Left lung (tissue), 10 donors: Measurements from ENCODE around the gene HEATR1. TPM values are rescaled to one million over a fixed set of nuclear protein-coding genes. Genes with fewer than 3 reads are reported as not detected.
"Not testable (repeated sequence)": the region's sequence is repeated elsewhere in the genome, so short reads cannot be mapped to it uniquely, and the experiment has no call there.

Source experiments
- ATAC-seq: fragments of 200-7000 bp; cut with Tn5 transposase; one replicate; pipeline ENCODE4 v1.9.1; 2020; ENCODE audit warnings: moderate library complexity
- DNase-seq, 4 donors: peaks; one replicate each; pipeline ENCODE4 v3.0.0-alpha.2; 2013 to 2020
- H3K27ac ChIP-seq, 2 donors: fragments of 200-600 bp; sonication (generic) in 1 of 2; one replicate each; pipeline versions ENCODE4 v1.5.0 to v1.8.0; 2020 to 2021
- H3K27me3 ChIP-seq, 2 donors: fragments of 200-600 bp; sonication (generic) in 1 of 2; one replicate each; pipeline versions ENCODE4 v1.5.0 to v1.8.0; 2020 to 2021
- H3K36me3 ChIP-seq, 2 donors: fragments of 200-600 bp; sonication (generic) in 1 of 2; one replicate each; pipeline versions ENCODE4 v1.5.0 to v1.8.0; 2020 to 2021
- H3K4me1 ChIP-seq, 2 donors: fragments of 200-600 bp; one replicate each; pipeline ENCODE4 v1.8.0; 2021
- H3K4me3 ChIP-seq, 2 donors: fragments of 200-600 bp; sonication (generic) in 1 of 2; one replicate each; pipeline versions ENCODE4 v1.5.0 to v1.8.0; 2020 to 2021; ENCODE audit warnings: mild to moderate bottlenecking in 1 of 2
- H3K9me3 ChIP-seq, 2 donors: fragments of 200-600 bp; sonication (generic) in 1 of 2; one replicate each; pipeline versions ENCODE4 v1.5.0 to v1.8.0; 2020 to 2021
- CTCF ChIP-seq, 2 donors: fragments of 200-600 bp; sonication (generic) in 1 of 2; IDR thresholded peaks; one replicate each; pipeline versions ENCODE4 v1.5.0 to v1.8.0; 2021; ENCODE audit warnings: antibody characterized with exemption in 2 of 2
- intact Hi-C, 2 donors: fragments of 100-400 bp; cut with DNase I; formaldehyde crosslinking; loops; one replicate each; pipeline versions ENCODE4 v1.11.2 to v1.14.2; 2022
- polyA plus RNA-seq, 6 donors: library from polyadenylated mRNA; unstranded; fragments of 120-200 nt; gene quantifications; one replicate each; pipeline ENCODE4 v1.2.1, GENCODE V29; 2013; ENCODE audit not compliant: insufficient read length in 6 of 6
- total RNA-seq, 2 donors: library from RNA; stranded (reverse); fragmentation: NEBNext Ultra II Directional; extraction: Animal tissue kit (Norgen Biotek cat#: 25700); gene quantifications; one replicate each; pipeline ENCODE4 v1.2.1, GENCODE V29; 2021
- donor health status: DM: no; HTN: yes; CAD: no.
- donor health status: DM: no; HTN: no; CAD: no.

HEATR1 gene
- total and polyA plus RNA-seq, 8 donors = 21.1 to 36.2 (median 32.5) TPM

GRCh38 chr1:236578661-236579060 lies 25.7 kb downstream of the HEATR1 start:
- Histone ChIP-seq H3K27me3 (no peaks in the 10 kb centered on the region), H3K36me3 (peaks cover 2 to 92% of the 10 kb centered on the region in 2 donors), H3K27ac (no peak overlapping the region), H3K4me3 (no peak overlapping the region), H3K9me3 (no peaks in the 10 kb centered on the region), H3K4me1 (no peaks in the 10 kb centered on the region)
- DNase-seq (no peak), ATAC-seq (no peak)
- intact Hi-C loops = no loop called here
- TF ChIP-seq CTCF (IDR thresholded peaks at IDR 0.05) = no peak

GRCh38 chr1:236577041-236577440 lies 27.3 kb downstream of the HEATR1 start:
- peaks cover 2 to 93% of the 10 kb centered on the region in 2 donors for H3K36me3 ChIP-seq
- H3K27me3 ChIP-seq, ATAC-seq, H3K4me3 ChIP-seq, H3K9me3 ChIP-seq, H3K27ac ChIP-seq, intact Hi-C loops, H3K4me1 ChIP-seq, DNase-seq: not testable (repeated sequence)

GRCh38 chr1:236576004-236576403 lies 28.3 kb downstream of the HEATR1 start:
- Histone ChIP-seq H3K4me3 (no peak overlapping the region), H3K27ac (no peak overlapping the region), H3K4me1 (no peaks in the 10 kb centered on the region), H3K9me3 (no peaks in the 10 kb centered on the region), H3K27me3 (no peaks in the 10 kb centered on the region), H3K36me3 (peaks cover 2 to 93% of the 10 kb centered on the region in 2 donors)
- ATAC-seq (no peak), DNase-seq (no peak)
- TF ChIP-seq CTCF (IDR thresholded peaks at IDR 0.05) = no peak
- intact Hi-C loops = no loop called here

- Histone ChIP-seq H3K27ac (no peak overlapping the region), H3K4me1 (no peaks in the 10 kb centered on the region), H3K36me3 (peaks cover 2 to 93% of the 10 kb centered on the region in 2 donors), H3K9me3 (no peaks in the 10 kb centered on the region), H3K27me3 (no peaks in the 10 kb centered on the region), H3K4me3 (no peak overlapping the region)
- ATAC-seq = no peak
- DNase-seq = no peak
- no peak for TF ChIP-seq CTCF (IDR thresholded peaks at IDR 0.05)
- intact Hi-C loops = no loop called here
Measured at GRCh38 chr1:236575523-236575922, 28.8 kb downstream of the HEATR1 start.

DNA sequence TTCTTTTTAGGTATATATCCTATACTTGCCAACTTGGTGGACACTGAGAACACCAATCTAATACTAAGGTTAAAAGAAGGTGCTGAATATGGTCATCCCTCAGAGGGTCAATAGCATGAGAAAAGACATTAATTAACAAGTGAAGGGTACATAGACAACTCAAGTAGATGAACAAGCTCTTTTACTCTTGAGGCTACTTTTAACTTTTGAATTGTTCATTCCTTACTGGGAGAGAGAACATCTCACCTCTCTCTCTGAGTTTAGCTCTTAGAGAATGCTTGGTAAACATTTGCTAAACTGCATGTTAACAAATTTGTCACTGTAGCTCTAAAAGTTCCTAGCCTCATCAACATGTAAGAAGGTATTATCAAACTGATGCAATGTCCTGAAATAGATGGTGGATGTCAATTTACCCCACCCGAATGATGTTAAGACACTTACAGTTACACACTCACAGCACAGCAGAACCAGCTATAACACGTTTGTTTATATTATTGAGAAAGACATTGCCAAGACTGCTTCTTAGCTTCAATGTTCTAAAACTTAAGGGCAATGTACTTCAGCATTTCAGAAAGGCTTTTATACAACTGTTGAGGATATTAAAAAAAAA lies 35.9 kb downstream of the HEATR1 start:
- Histone ChIP-seq H3K4me1 (no peaks in the 10 kb centered on the region), H3K27ac (no peak overlapping the region), H3K27me3 (no peaks in the 10 kb centered on the region), H3K36me3 (peaks cover 0 to 99% of the 10 kb centered on the region in 2 donors), H3K4me3 (no peak overlapping the region), H3K9me3 (no peaks in the 10 kb centered on the region)
- TF ChIP-seq CTCF (IDR thresholded peaks at IDR 0.05) = no peak
- no peak for DNase-seq
- ATAC-seq = no peak
- intact Hi-C loops = no loop called here

DNA sequence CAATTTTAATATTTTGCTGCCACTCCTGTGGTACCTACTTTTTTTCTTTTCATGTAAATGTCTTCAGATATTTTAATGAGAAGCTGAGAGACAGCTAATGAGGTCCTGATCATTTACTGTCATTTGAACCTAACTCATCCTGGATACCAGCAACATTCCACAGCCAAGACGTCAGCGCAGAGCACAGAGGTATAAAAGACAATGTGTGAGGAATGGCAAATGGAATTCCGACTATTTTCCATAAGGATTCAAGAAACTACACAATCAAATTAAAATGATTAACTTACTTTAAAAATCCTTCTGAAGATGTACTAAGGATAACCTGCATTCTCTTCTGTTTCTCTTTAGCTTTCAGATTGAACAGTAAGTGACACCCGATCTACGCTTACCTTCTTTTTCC lies 38.8 kb downstream of the HEATR1 start:
- no peak overlapping the region for H3K27ac ChIP-seq
- no peak overlapping the region for H3K4me3 ChIP-seq
- DNase-seq (no peak), ATAC-seq (no peak)
- no peaks in the 10 kb centered on the region for H3K27me3 ChIP-seq
- H3K36me3 ChIP-seq = peaks cover 0 to 90% of the 10 kb centered on the region in 2 donors
- no peaks in the 10 kb centered on the region for H3K4me1 ChIP-seq
- intact Hi-C loops = no loop called here
- no peak for TF ChIP-seq CTCF (IDR thresholded peaks at IDR 0.05)
- no peaks in the 10 kb centered on the region for H3K9me3 ChIP-seq
